GM18909 (cell line): Measurements from ENCODE around the gene OR2AK2.

ENCODE experiments used
- ATAC-seq: cut with Tn5 transposase; IDR thresholded peaks from one replicate; pipeline ENCODE4 v1.9.1; 2021; ENCODE audit warnings: mild to moderate bottlenecking; ENCODE audit not compliant: unreplicated experiment, poor library complexity

OR2AK2 gene

GRCh38 chr1:247964933-247965332, at the start of gene OR2AK2:
Gene OR2AK2 (plus strand): TSS chr1:247965233. CDS start chr1:247965377, 144 bp downstream.
- ATAC-seq = no peak

- no peak for ATAC-seq
Measured at GRCh38 chr1:247919952-247920351, 45.1 kb upstream of the OR2AK2 start, which contains the start of gene OR2T8. Gene OR2T8 (plus strand): TSS chr1:247920252. CDS start chr1:247921018, 766 bp downstream.

GRCh38 chr1:247923941-247924340, 41.1 kb upstream of the OR2AK2 start:
- ATAC-seq = no peak

- no peak for ATAC-seq
Measured at GRCh38 chr1:247924868-247925267, 40.2 kb upstream of the OR2AK2 start, which contains the start of gene OR2AJ1. Gene OR2AJ1 (plus strand): TSS chr1:247924889. CDS start chr1:247933769, 8,880 bp downstream.

- no peak for ATAC-seq
Measured at GRCh38 chr1:247933989-247934388, 31.0 kb upstream of the OR2AK2 start.

- no peak for ATAC-seq
Measured at GRCh38 chr1:247935781-247936180, 29.3 kb upstream of the OR2AK2 start.

GRCh38 chr1:247936415-247936814, 28.6 kb upstream of the OR2AK2 start:
- no peak for ATAC-seq

GRCh38 chr1:247936965-247937734, 27.9 kb upstream of the OR2AK2 start:
- ATAC-seq = peak; percentile 100

- no peak for ATAC-seq
Measured at GRCh38 chr1:247942624-247943023, 22.4 kb upstream of the OR2AK2 start.

- ATAC-seq = no peak
Measured at GRCh38 chr1:247948558-247948957, 16.5 kb upstream of the OR2AK2 start, which contains the start of gene OR2L8. Gene OR2L8 (plus strand): TSS chr1:247948858. CDS start chr1:247948858, 0 bp downstream.

GRCh38 chr1:247953408-247953807, 11.6 kb upstream of the OR2AK2 start:
- ATAC-seq = no peak

GRCh38 chr1:247961791-247962190, 3.2 kb upstream of the OR2AK2 start:
- no peak for ATAC-seq

GRCh38 chr1:247962911-247963588, 2.0 kb upstream of the OR2AK2 start:
- ATAC-seq = no peak

- ATAC-seq = peak; percentile 80
Measured at GRCh38 chr1:247966532-247967204, 1.6 kb downstream of the OR2AK2 start.

GRCh38 chr1:247992986-247993385, 28.0 kb downstream of the OR2AK2 start:
- no peak for ATAC-seq

GRCh38 chr1:247998811-247999210, 33.8 kb downstream of the OR2AK2 start:
- ATAC-seq = no peak

- ATAC-seq = no peak
Measured at GRCh38 chr1:248000169-248000568, 35.1 kb downstream of the OR2AK2 start.

- no peak for ATAC-seq
Measured at GRCh38 chr1:248007778-248008177, 42.7 kb downstream of the OR2AK2 start.

GRCh38 chr1:248009681-248010080, 44.6 kb downstream of the OR2AK2 start:
- no peak for ATAC-seq

GRCh38 chr1:248013229-248013710, 48.2 kb downstream of the OR2AK2 start, which contains the start of gene OR2L5:
Gene OR2L5 (plus strand): TSS chr1:248013660. CDS start chr1:248021948, 8,288 bp downstream.
- ATAC-seq = no peak
